K562 (cell line): ENCODE results near the gene NUDT22. TPM values are rescaled to one million over a fixed set of nuclear protein-coding genes. Genes with fewer than 3 reads are reported as not detected.

Experiments used
- CREBBP ChIP-seq: IDR thresholded peaks from one replicate; pipeline ENCODE4 v1.6.1; 2012; ENCODE audit warnings: low read depth, mild to moderate bottlenecking, control low read depth, inconsistent platforms, low read length
- CSDE1 ChIP-seq, 2 experiments: fragments of 450-650 bp; IDR thresholded peaks; 2 replicates each; pipeline ENCODE4 v1.6.1; 2016; ENCODE audit warnings: mild to moderate bottlenecking in 1 of 2
- CTCFL ChIP-seq: IDR thresholded peaks from 2 replicates; pipeline ENCODE4 v1.6.1; 2011; ENCODE audit warnings: borderline replicate concordance, low read depth, mild to moderate bottlenecking, moderate library complexity, low read length; ENCODE audit not compliant: insufficient read depth, poor library complexity, severe bottlenecking
- E2F1 ChIP-seq: sonication (generic); formaldehyde crosslinking; IDR thresholded peaks from 2 replicates; pipeline ENCODE4 v1.8.1; 2023; ENCODE audit warnings: mild to moderate bottlenecking, missing genetic modification reagents, moderate library complexity
- ELF4 ChIP-seq: fragments of 450-650 bp; formaldehyde crosslinking; IDR thresholded peaks from 2 replicates; pipeline ENCODE4 v1.4.0; 2022; ENCODE audit warnings: missing genetic modification characterization
- FOXM1 ChIP-seq, 2 experiments: fragments of 450-650 bp in 1 of 2; sonication (generic) in 1 of 2; formaldehyde crosslinking in 1 of 2; IDR thresholded peaks; 2 replicates each; pipeline versions ENCODE4 v1.6.1 to v1.9.0; 2017 to 2022; ENCODE audit warnings: low read depth in 2 of 2, mild to moderate bottlenecking in 2 of 2, missing genetic modification reagents in 1 of 2, moderate library complexity in 1 of 2
- HNRNPLL ChIP-seq: fragments of 200-400 bp; formaldehyde crosslinking; IDR thresholded peaks from 2 replicates; pipeline ENCODE4 v1.6.1; 2017; ENCODE audit warnings: low read length, low read depth, mild to moderate bottlenecking; ENCODE audit not compliant: poor library complexity, severe bottlenecking
- MAX ChIP-seq: sonication (generic); formaldehyde crosslinking; IDR thresholded peaks from 2 replicates; pipeline ENCODE4 v1.9.0; 2022; ENCODE audit warnings: mild to moderate bottlenecking, missing genetic modification reagents
- PBX2 ChIP-seq, 2 experiments: IDR thresholded peaks in 1 of 2; conservative IDR thresholded peaks in 1 of 2; 2 replicates each; pipeline ENCODE4 v1.6.1; 2016; ENCODE audit warnings: low read depth in 2 of 2, mild to moderate bottlenecking in 1 of 2, missing compliant biosample characterization in 1 of 2, missing genetic modification characterization in 1 of 2, moderate library complexity in 1 of 2
- PCBP1 ChIP-seq: fragments of 200-400 bp; formaldehyde crosslinking; IDR thresholded peaks from 2 replicates; pipeline ENCODE4 v1.6.1; 2018; ENCODE audit warnings: mild to moderate bottlenecking, low read depth, low read length; ENCODE audit not compliant: poor library complexity, severe bottlenecking
- SP1 ChIP-seq: sonication (generic); formaldehyde crosslinking; IDR thresholded peaks from 2 replicates; pipeline ENCODE4 v1.8.1; 2022; ENCODE audit warnings: mild to moderate bottlenecking, missing genetic modification reagents
- TBP ChIP-seq: optimal IDR thresholded peaks from 2 replicates; pipeline ENCODE3; 2011; ENCODE audit warnings: low read depth, low read length, improper control_type of control experiment
- TCF15 ChIP-seq: fragments of 250-450 bp; sonication (Bioruptor Pico); IDR thresholded peaks from 2 replicates; pipeline ENCODE4 v1.8.0; 2022; ENCODE audit warnings: moderate library complexity, mild to moderate bottlenecking, inconsistent platforms
- TRIM25 ChIP-seq: fragments of 450-650 bp; IDR thresholded peaks from 2 replicates; pipeline ENCODE4 v1.7.0; 2016; ENCODE audit warnings: borderline replicate concordance
- ZZZ3 ChIP-seq: fragments of 450-650 bp; IDR thresholded peaks from 2 replicates; pipeline ENCODE4 v1.6.1; 2016; ENCODE audit warnings: antibody characterized with exemption, mild to moderate bottlenecking, moderate library complexity
- polyA plus RNA-seq, 8 experiments: library from polyadenylated mRNA; depleted of rRNA in 4 of 8; stranded (reverse) in 5 of 8; unstranded in 3 of 8; fragments of >200 nt; fragmentation: Nextera tagmentation in 2 of 8; fragmentation: Illumina TruSeq in 1 of 8; extraction: Ambion mirVana in 2 of 8; extraction: Trizol in 1 of 8; gene quantifications; 2 replicates each; pipeline versions ENCODE4 v1.2.1 to v1.2.3, GENCODE V29; 2011 to 2014; ENCODE audit warnings: inconsistent platforms in 1 of 8, missing spikeins in 1 of 8
- total RNA-seq, 7 experiments: library from RNA; depleted of rRNA in 6 of 7; stranded (reverse); fragments of >200 nt in 6 of 7; fragmentation: Illumina TruSeq in 2 of 7; extraction: Trizol in 2 of 7; gene quantifications; 2 replicates each; pipeline versions ENCODE4 v1.2.1 to v1.2.3, GENCODE V29; 2011 to 2021; ENCODE audit warnings: low replicate concordance in 1 of 7

Gene NUDT22
- total and polyA plus RNA-seq, 9 of the 15 experiments (the other 6 are each of a cell fraction or from before 2014, with no cell fraction given): 6.3 to 92.6 (median 37.4) TPM

- no peak for TF ChIP-seq TCF15 (CRISPR knock-in tag)
- peak; percentile 26 for TF ChIP-seq PCBP1
- TF ChIP-seq SP1 (CRISPR knock-in tag): peak; percentile 95
- TF ChIP-seq FOXM1 (IDR thresholded peaks at IDR 0.05; ENCODE audit: low read depth): peak; percentile 29; the same call in 1 of the 2 replicates
- TF ChIP-seq FOXM1 (CRISPR knock-in tag; IDR thresholded peaks at IDR 0.05; ENCODE audit: low read depth): no peak
- TF ChIP-seq TRIM25: no peak
- peak; percentile 93 for TF ChIP-seq PBX2 (CRISPR knock-in tag; IDR thresholded peaks at IDR 0.05; ENCODE audit: low read depth)
- TF ChIP-seq PBX2 (tag; conservative IDR thresholded peaks at IDR 0.05; ENCODE audit: low read depth): peak; percentile 100
- TF ChIP-seq CREBBP: no peak
- peak; percentile 13 for TF ChIP-seq TBP
- no peak for TF ChIP-seq CSDE1 (IDR thresholded peaks at IDR 0.05)
- peak; percentile 70 for TF ChIP-seq HNRNPLL
- TF ChIP-seq CTCFL: peak; percentile 86
- TF ChIP-seq MAX: peak; percentile 86
- no peak for TF ChIP-seq ZZZ3
- TF ChIP-seq ELF4: 0 out of 2 replicates have a peak, but pooled peaks have one; percentile 12
- 0 out of 2 replicates have a peak, but pooled peaks have one; percentile 39 for TF ChIP-seq E2F1 (CRISPR knock-in tag)
These were observed 40.2 kb upstream of the NUDT22 start, which contains the start of gene STIP1 (continued) for GRCh38 chr11:64185693-64186491.
